H1 (cell line): ENCODE data around the gene IRF9. TPM values are rescaled to one million over a fixed set of nuclear protein-coding genes. Genes with fewer than 3 reads are reported as not detected.
A peak's percentile ranks its signal among the peaks of the same experiment; 100 is the strongest.

ENCODE experiments used
- ATF2 ChIP-seq: IDR thresholded peaks from 2 replicates; pipeline ENCODE4 v1.6.1; 2012; ENCODE audit warnings: low read length, inconsistent platforms
- CEBPB ChIP-seq: IDR thresholded peaks from 2 replicates; pipeline ENCODE4 v1.6.1; 2012; ENCODE audit warnings: low read depth, low read length
- CTCF ChIP-seq, 3 experiments: IDR thresholded peaks; 1 replicate in 2 of 3; 2 replicates in 1 of 3; pipeline versions ENCODE4 v1.5.1 to v1.6.1; 2011; ENCODE audit warnings: low read length in 3 of 3, mild to moderate bottlenecking in 3 of 3, inconsistent platforms in 2 of 3, low read depth in 1 of 3, moderate library complexity in 1 of 3; ENCODE audit not compliant: insufficient read depth in 1 of 3; ENCODE audit errors: control extremely low read depth in 1 of 3
- EGR1 ChIP-seq: IDR thresholded peaks from 2 replicates; pipeline ENCODE4 v1.6.1; 2011; ENCODE audit warnings: low read depth, low read length, borderline replicate concordance
- FOSL1 ChIP-seq: IDR thresholded peaks from 2 replicates; pipeline ENCODE4 v1.6.1; 2011; ENCODE audit warnings: mild to moderate bottlenecking, low read depth, low read length, moderate library complexity; ENCODE audit not compliant: insufficient read depth
- KDM4A ChIP-seq: IDR thresholded peaks from one replicate; pipeline ENCODE4 v1.7.1; 2012; ENCODE audit warnings: low read depth, mild to moderate bottlenecking, moderate library complexity, low read length, inconsistent platforms; ENCODE audit not compliant: severe bottlenecking
- MAX ChIP-seq: IDR thresholded peaks from 2 replicates; pipeline ENCODE4 v1.6.1; 2012; ENCODE audit warnings: inconsistent platforms
- NRF1 ChIP-seq: IDR thresholded peaks from 2 replicates; pipeline ENCODE4 v1.6.1; 2011; ENCODE audit warnings: mild to moderate bottlenecking, low read depth, low read length, improper control_type of control experiment
- POLR2A ChIP-seq, 2 experiments: IDR thresholded peaks; 1 replicate in 1 of 2; 2 replicates in 1 of 2; pipeline ENCODE4 v1.6.1; 2011; ENCODE audit warnings: low read depth in 2 of 2, low read length in 2 of 2, mild to moderate bottlenecking in 2 of 2; ENCODE audit errors: control extremely low read depth in 1 of 2
- POLR2AphosphoS5 ChIP-seq: IDR thresholded peaks from 2 replicates; pipeline ENCODE4 v1.6.1; 2011; ENCODE audit warnings: low read depth, low read length
- RFX5 ChIP-seq: IDR thresholded peaks from 2 replicates; pipeline ENCODE4 v1.6.1; 2011; ENCODE audit warnings: low read depth, low read length, improper control_type of control experiment, borderline replicate concordance
- SAP30 ChIP-seq: fragments of 300-600 bp; sonication (generic); IDR thresholded peaks from 2 replicates; pipeline ENCODE4 v1.7.1; 2012; ENCODE audit warnings: low read length, moderate library complexity, mild to moderate bottlenecking, inconsistent platforms; ENCODE audit not compliant: insufficient read depth, insufficient replicate concordance
- SIRT6 ChIP-seq: IDR thresholded peaks from one replicate; pipeline ENCODE4 v1.7.1; 2012; ENCODE audit warnings: low read length, inconsistent platforms
- SP2 ChIP-seq: IDR thresholded peaks from 2 replicates; pipeline ENCODE4 v1.6.1; 2012; ENCODE audit warnings: mild to moderate bottlenecking, low read length, inconsistent platforms
- TAF7 ChIP-seq: optimal IDR thresholded peaks from 2 replicates; pipeline ENCODE3; 2011; ENCODE audit warnings: low read depth, mild to moderate bottlenecking, inconsistent platforms, low read length, moderate library complexity, borderline replicate concordance
- TBP ChIP-seq: IDR thresholded peaks from 2 replicates; pipeline ENCODE4 v1.6.1; 2011; ENCODE audit warnings: low read depth, low read length, improper control_type of control experiment
- TCF12 ChIP-seq: IDR thresholded peaks from 2 replicates; pipeline ENCODE4 v1.6.1; 2011; ENCODE audit warnings: low read depth, mild to moderate bottlenecking, low read length
- USF2 ChIP-seq: IDR thresholded peaks from 2 replicates; pipeline ENCODE4 v1.6.1; 2011; ENCODE audit warnings: low read length, improper control_type of control experiment
- polyA plus RNA-seq, 7 experiments: library from polyadenylated mRNA; depleted of rRNA in 3 of 7; stranded (reverse) in 5 of 7; unstranded in 2 of 7; fragments of >200 nt in 5 of 7; fragments of 200-250 nt in 2 of 7; gene quantifications; 1 replicate in 5 of 7; 2 replicates in 1 of 7; 4 replicates in 1 of 7; pipeline versions ENCODE4 v1.2.1 to v1.2.3, GENCODE V29; 2011 to 2013; ENCODE audit warnings: missing spikeins in 2 of 7, mixed read lengths in 2 of 7
- total RNA-seq: library from RNA; stranded (reverse); fragmentation: NEBNext Ultra II Directional; extraction: Animal tissue kit (Norgen Biotek cat#: 25700); gene quantifications from 2 replicates; pipeline ENCODE4 v1.2.1, GENCODE V29; 2021

Gene IRF9
- total and polyA plus RNA-seq, 2 of the 8 experiments (the other 6 are each of a cell fraction or from before 2014, with no cell fraction given), result 11.4 to 13.2 TPM

- TF ChIP-seq SP2 (peak; percentile 52; the same call in 1 of the 2 replicates), SAP30 (peak; percentile 96), USF2 (peak; percentile 76), EGR1 (peak; percentile 75; the same call in 1 of the 2 replicates), FOSL1 (no peak), POLR2A (IDR thresholded peaks at IDR 0.05; ENCODE audit: control extremely low read depth in 1 of 2, low read depth in 2 of 2, low read length in 2 of 2) (peak; percentile 81 to 84), SIRT6 (no peak), TBP (peak; percentile 89), MAX (peak; percentile 52), RFX5 (peak; percentile 69; the same call in 1 of the 2 replicates), POLR2AphosphoS5 (peak; percentile 88), CEBPB (0 out of 2 replicates have a peak, but pooled peaks have one; percentile 24), TCF12 (0 out of 2 replicates have a peak, but pooled peaks have one; percentile 4), KDM4A (peak; percentile 50), TAF7 (peak; percentile 55), ATF2 (peak; percentile 95), NRF1 (peak; percentile 36; the same call in 1 of the 2 replicates), CTCF (IDR thresholded peaks at IDR 0.05; ENCODE audit: control extremely low read depth in 1 of 3, insufficient read depth in 1 of 3, low read depth in 1 of 3, low read length in 3 of 3) (peak; percentile 23 to 48 (median 26); a peak in 3 of 4 replicates)
Measured at GRCh38 chr14:24141097-24141880, 19.8 kb upstream of the IRF9 start, which contains the start of gene EMC9 (continued).
